Gastrocnemius medialis (tissue), 4 donors: ENCODE results near the gene PGS1.

Experiments
- POLR2A ChIP-seq, 2 donors: fragments of 450-650 bp; IDR thresholded peaks; one replicate each; pipeline ENCODE4 v1.6.1; 2017; ENCODE audit warnings: antibody characterized with exemption in 2 of 2, mild to moderate bottlenecking in 2 of 2, moderate library complexity in 2 of 2
- TF ChIP-seq, protein P1 (sequence below), 5 experiments: fragments of 450-650 bp in 3 of 5; fragments of 200-600 bp in 2 of 5; sonication (generic) in 2 of 5; IDR thresholded peaks in 4 of 5; conservative IDR thresholded peaks in 1 of 5; 1 replicate in 4 of 5; 2 replicates in 1 of 5; pipeline ENCODE4 v1.5.1; 2016 to 2019; ENCODE audit warnings: antibody characterized with exemption in 5 of 5, mild to moderate bottlenecking in 3 of 5, moderate library complexity in 3 of 5

DNA sequence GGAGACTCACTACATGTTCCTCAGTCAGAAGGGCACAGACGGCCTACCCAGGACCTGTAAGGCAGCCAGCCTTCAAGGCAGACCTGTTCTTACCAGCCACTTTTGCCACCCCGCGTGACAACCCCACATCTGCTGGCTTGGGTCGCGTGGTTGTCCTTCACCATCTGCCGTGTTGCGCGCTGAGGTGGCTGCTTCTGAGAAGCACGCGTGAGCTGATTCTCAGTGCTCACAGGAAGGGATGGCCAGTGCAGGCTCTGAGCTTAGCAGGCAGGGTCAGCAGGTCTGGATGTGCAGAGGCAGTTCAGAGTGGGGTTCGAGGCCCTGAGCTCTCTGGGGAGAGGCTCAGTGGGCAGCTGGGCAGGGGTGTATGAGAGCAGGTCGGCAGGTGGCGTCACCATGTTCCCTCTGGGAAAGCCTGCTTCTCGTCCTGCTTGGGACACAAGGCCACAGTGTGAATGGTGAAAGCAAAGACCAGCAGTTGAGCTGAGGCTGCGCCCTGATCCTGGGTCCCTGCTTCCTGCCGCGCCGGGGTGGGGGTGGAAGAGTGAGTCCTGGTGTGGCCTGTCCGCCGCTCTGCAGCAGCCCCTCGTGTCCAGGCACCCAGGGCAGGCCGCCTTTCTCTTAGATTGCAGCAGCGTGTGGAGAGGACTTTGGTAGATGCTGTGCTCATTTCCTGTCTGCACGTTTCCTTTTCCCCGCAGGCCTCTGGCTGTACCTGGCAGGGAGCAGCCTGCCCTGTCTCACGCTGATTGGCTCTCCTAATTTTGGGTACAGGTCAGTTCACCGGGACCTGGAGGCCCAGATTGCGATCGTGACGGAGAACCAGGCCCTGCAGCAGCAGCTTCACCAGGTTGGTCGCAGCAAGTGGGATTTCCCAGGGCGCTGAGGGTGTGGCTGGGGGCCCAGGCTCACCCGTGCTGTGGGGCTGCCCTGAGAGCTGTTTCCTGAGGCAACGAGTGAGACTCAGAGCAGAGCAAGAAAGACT is 36.0 kb downstream of the PGS1 start:
- TF ChIP-seq, protein P1, sequence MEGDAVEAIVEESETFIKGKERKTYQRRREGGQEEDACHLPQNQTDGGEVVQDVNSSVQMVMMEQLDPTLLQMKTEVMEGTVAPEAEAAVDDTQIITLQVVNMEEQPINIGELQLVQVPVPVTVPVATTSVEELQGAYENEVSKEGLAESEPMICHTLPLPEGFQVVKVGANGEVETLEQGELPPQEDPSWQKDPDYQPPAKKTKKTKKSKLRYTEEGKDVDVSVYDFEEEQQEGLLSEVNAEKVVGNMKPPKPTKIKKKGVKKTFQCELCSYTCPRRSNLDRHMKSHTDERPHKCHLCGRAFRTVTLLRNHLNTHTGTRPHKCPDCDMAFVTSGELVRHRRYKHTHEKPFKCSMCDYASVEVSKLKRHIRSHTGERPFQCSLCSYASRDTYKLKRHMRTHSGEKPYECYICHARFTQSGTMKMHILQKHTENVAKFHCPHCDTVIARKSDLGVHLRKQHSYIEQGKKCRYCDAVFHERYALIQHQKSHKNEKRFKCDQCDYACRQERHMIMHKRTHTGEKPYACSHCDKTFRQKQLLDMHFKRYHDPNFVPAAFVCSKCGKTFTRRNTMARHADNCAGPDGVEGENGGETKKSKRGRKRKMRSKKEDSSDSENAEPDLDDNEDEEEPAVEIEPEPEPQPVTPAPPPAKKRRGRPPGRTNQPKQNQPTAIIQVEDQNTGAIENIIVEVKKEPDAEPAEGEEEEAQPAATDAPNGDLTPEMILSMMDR (IDR thresholded peaks at IDR 0.05 in 4 of 5, conservative IDR thresholded peaks at IDR 0.05 in 1 of 5) = no peak
- TF ChIP-seq POLR2A (IDR thresholded peaks at IDR 0.05) = no peak
